Measurements from ENCODE around the gene LRTM2. TPM values are rescaled to one million over a fixed set of nuclear protein-coding genes. Genes with fewer than 3 reads are reported as not detected.

Gene LRTM2
- total RNA-seq, 1 donor from 2014 or later = not detected

DNA sequence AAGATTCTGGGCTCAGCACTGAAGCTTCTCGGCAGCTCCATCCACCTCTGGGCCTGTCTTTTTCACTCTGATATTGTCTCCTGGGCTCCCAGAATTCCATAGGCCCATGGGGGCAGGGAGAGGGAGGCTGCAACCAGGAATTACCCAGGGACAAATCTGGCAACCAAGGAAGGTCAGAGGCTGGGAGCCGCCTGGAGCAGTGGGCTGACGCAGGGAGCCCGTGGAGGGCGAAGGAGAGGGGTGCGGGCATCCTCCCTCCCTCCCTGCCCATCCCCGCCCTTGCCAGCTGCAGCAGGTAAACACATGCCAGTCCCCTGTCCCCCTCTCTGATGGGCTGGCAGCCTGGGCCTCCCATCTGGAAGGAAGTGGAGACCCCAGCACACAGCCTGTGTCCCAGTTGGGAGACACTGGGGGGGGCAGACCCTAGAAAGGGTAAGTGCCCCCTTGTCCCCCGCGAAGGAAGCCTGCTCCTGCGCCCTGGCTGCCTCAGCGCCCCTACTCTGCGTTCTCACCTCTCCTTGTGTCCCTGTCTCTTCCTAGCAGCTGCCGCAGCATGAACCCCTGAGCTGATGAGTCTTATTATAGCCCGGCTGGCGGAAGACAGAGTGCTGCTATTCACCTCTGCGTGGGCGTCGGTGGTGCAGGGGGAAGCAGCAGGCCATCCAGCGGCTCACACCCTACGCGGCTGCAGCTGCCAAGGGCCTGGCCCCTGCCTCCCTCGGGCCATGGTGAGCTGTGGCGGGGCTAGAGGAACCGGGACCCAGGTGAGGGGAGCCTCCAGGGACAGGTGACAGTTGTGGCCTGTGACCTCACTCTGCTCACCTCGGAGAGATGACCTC lies 6.7 kb downstream of the LRTM2 start:
- DNase-seq (ENCODE audit: low read depth) = no peak
- TF ChIP-seq, protein P1, sequence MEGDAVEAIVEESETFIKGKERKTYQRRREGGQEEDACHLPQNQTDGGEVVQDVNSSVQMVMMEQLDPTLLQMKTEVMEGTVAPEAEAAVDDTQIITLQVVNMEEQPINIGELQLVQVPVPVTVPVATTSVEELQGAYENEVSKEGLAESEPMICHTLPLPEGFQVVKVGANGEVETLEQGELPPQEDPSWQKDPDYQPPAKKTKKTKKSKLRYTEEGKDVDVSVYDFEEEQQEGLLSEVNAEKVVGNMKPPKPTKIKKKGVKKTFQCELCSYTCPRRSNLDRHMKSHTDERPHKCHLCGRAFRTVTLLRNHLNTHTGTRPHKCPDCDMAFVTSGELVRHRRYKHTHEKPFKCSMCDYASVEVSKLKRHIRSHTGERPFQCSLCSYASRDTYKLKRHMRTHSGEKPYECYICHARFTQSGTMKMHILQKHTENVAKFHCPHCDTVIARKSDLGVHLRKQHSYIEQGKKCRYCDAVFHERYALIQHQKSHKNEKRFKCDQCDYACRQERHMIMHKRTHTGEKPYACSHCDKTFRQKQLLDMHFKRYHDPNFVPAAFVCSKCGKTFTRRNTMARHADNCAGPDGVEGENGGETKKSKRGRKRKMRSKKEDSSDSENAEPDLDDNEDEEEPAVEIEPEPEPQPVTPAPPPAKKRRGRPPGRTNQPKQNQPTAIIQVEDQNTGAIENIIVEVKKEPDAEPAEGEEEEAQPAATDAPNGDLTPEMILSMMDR (conservative IDR thresholded peaks at IDR 0.05; ENCODE audit: low read depth, low read length) = no peak

DNA sequence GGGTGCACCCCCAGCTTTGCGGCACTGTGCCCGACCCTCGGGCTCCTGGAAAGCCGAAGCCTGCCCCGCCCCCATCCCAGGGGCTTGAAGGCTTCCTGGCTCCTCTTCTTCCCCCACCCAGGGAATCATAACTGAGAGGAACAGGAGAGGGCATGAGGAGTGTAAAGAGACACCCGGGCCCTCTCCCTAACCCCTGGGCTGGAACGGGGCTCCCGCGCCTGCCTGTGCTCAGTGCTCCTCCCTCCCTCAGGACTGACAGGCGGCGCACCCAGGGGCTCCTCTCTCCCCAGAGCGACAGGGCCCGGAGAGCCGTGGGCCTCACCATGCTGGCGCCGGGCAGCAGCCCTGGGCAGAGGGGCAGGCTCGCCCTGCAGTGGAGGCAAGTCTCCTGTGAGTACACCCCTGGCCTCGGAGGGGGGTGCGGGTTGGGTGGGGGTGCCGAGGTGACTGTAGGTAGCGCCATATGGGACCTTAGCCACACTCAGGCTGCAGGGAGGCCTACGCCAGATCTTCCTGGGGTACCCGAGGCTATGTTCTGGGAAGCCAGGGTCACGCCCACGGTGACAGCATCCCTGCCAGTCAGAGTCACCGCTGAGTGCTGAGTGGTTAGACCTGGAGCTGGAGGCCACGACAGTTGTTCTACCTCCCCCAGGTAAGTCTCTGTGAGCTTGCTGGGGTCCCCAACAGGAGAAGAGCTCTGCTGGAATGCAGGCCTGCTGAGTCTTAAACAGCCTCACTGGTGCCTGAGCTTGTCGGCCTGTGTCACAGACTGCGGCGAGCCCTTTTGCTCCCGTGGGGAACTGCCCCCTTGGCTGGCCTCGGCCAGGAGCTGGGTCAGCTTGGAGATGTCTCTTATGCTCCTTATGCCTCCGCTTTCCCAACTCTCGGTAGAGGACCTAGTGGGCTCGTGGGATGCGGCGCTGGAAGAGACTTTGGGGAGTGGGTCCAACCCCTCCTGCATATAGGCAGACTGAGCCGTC lies 7.8 kb downstream of the LRTM2 start:
- DNase-seq (ENCODE audit: low read depth) = no peak
- TF ChIP-seq, protein P1 (conservative IDR thresholded peaks at IDR 0.05; ENCODE audit: low read depth, low read length) = no peak
- H3K4me3 ChIP-seq (ENCODE audit: low read depth, low read length) = no peak overlapping the region

More for the DNA sequence above, 6.7 kb downstream of the LRTM2 start:
- no peak overlapping the region for H3K4me3 ChIP-seq (ENCODE audit: low read depth, low read length)

DNA sequence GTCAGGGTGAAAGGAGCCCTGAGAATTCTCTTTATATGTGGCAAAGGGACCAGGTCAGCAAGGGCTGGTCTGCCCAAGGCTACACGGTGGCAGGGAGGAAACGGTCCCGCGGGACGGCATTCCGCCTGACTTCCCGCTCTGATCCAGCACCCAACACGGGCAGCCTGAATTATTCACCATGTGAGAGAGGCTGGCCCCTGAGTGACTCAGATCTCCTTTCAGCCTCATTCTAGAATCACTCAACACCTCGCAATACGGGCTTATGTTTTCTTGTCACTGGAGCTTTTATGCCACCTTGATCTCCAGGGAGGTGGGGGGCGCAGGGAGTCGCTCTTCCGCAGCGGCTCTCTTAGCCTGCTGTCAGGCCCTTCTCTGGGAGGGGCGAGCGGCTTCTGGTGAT lies 8.5 kb downstream of the LRTM2 start:
- H3K4me3 ChIP-seq (ENCODE audit: low read depth, low read length) = no peak overlapping the region
- TF ChIP-seq, protein P1 (conservative IDR thresholded peaks at IDR 0.05; ENCODE audit: low read depth, low read length) = no peak
- DNase-seq (ENCODE audit: low read depth) = no peak

DNA sequence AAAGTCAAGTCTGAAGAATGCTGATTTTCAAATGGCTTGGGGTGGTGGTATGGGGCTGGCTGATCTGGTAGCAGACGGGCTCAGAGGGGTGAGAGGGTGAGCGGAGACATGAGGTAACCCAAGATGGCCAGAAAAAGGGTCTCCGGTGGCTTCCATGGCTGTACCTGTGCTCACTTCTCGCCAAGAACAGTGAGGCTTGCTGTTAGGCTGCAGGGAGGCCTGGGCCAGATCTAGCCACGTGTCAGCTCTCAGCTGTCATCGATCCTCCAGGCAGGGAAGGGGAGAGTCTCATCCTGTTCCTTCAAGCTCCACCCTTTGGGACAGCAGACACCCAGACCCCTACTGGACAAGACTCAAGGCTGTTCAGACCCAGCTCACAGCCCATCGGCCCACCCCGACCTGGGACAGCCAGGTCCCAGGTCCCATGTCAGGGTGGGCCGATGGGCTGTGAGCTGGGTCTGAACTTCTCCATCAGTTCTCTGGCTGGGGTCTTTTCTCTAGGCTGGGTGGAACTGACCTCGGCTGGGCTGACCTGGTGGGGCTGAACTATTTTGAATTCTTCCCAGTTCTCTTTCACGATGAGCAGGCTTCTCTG lies 9.0 kb downstream of the LRTM2 start:
- no peak for DNase-seq (ENCODE audit: low read depth)
- TF ChIP-seq, protein P1 (conservative IDR thresholded peaks at IDR 0.05; ENCODE audit: low read depth, low read length) = no peak
- H3K4me3 ChIP-seq (ENCODE audit: low read depth, low read length) = no peak overlapping the region

DNA sequence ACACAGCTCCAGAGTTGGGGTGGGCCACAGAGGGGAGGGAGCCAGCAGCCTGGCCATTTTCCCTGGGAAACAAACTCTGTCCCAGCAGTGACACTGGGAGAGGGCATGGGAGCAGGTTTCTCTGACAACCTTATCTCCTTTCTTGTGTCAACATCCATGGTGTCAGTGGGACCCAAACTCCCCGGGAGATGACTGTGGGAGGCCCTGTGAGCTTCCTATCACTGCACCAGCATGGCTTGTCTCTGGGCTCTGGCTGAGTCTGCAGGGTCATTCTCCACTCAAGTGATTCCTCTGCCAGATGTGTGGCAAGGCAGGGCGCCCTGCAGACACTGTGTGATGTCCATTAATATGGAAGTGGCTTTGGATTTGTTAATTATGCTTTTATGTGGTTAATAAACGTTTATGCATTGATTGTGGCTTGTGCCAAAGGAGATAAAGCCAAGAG lies 10.1 kb downstream of the LRTM2 start:
- TF ChIP-seq, protein P1 (conservative IDR thresholded peaks at IDR 0.05; ENCODE audit: low read depth, low read length) = no peak
- no peak overlapping the region for H3K4me3 ChIP-seq (ENCODE audit: low read depth, low read length)
- DNase-seq (ENCODE audit: low read depth) = no peak

All from epithelial cell of proximal tubule (primary cell).